Subcutaneous adipose tissue (tissue), 4 donors: ENCODE results near the gene KCNJ9. TPM values are rescaled to one million over a fixed set of nuclear protein-coding genes. Genes with fewer than 3 reads are reported as not detected.

Experiments
- CTCF ChIP-seq: fragments of 450-650 bp; IDR thresholded peaks from one replicate; pipeline ENCODE4 v1.5.1; 2016; ENCODE audit warnings: low read depth, mild to moderate bottlenecking, control low read depth, antibody characterized with exemption, moderate library complexity
- total RNA-seq, 4 donors: library from RNA; depleted of rRNA; stranded (reverse); fragments of >200 nt; gene quantifications; one replicate each; pipeline ENCODE4 v1.1.0, GENCODE V29; 2016

KCNJ9 gene
- total RNA-seq, 4 donors from 2014 or later, result not detected

GRCh38 chr1:160133990-160134770, 52.8 kb downstream of the KCNJ9 start:
- no peak for TF ChIP-seq CTCF

GRCh38 chr1:160134791-160135572, 53.6 kb downstream of the KCNJ9 start:
- no peak for TF ChIP-seq CTCF

GRCh38 chr1:160136121-160136925, 55.0 kb downstream of the KCNJ9 start:
- TF ChIP-seq CTCF, result no peak

GRCh38 chr1:160136926-160137200, 55.5 kb downstream of the KCNJ9 start:
- no peak for TF ChIP-seq CTCF

- TF ChIP-seq CTCF, result no peak
These were observed 56.0 kb downstream of the KCNJ9 start for GRCh38 chr1:160137216-160137862.

GRCh38 chr1:160139840-160140239, 58.5 kb downstream of the KCNJ9 start:
- no peak for TF ChIP-seq CTCF

Other genes with a start within 250 kb of the KCNJ9 start
- not detected for gene VSIG8, start 218.9 kb upstream of the KCNJ9 start, total RNA-seq
- gene CFAP45, start 181.4 kb upstream of the KCNJ9 start, total RNA-seq, result 1 to 10 TPM in 1 of 4 donors, under 1 TPM in 1, not detected in 2; 0.85 to 1.3 TPM
- gene TAGLN2, start 156.0 kb upstream of the KCNJ9 start, total RNA-seq, result 100 to 1,000 TPM; 128 to 237 (median 179) TPM
- gene IGSF9, start 135.9 kb upstream of the KCNJ9 start, total RNA-seq, result under 1 TPM in 2 of 4 donors, not detected in 2; 0.17 to 0.33 TPM
- gene SLAMF9, start 127.3 kb upstream of the KCNJ9 start, total RNA-seq, result 10 to 100 TPM in 1 of 4 donors, 1 to 10 TPM in 1, under 1 TPM in 1, not detected in 1; 0.66 to 16.5 (median 3.6) TPM
- 1 to 10 TPM; 4.2 to 7.3 (median 4.3) TPM for gene PIGM, start 49.5 kb upstream of the KCNJ9 start, total RNA-seq
- not detected for gene KCNJ10, start 11.4 kb upstream of the KCNJ9 start, total RNA-seq
- 10 to 100 TPM in 3 of 4 donors, 1 to 10 TPM in 1; 6.4 to 28.8 (median 18.7) TPM for gene IGSF8, start 17.1 kb downstream of the KCNJ9 start, total RNA-seq
- gene ATP1A2, start 34.2 kb downstream of the KCNJ9 start, total RNA-seq, result 100 to 1,000 TPM in 2 of 4 donors, 10 to 100 TPM in 2; 13.4 to 150 (median 88.9) TPM
- gene ATP1A4, start 70.1 kb downstream of the KCNJ9 start, total RNA-seq, result under 1 TPM in 1 of 4 donors, not detected in 3; 0.22 TPM
- under 1 TPM in 2 of 4 donors, not detected in 2; 0.44 to 0.75 TPM for gene CASQ1, start 109.0 kb downstream of the KCNJ9 start, total RNA-seq
- gene PEA15, start 123.8 kb downstream of the KCNJ9 start, total RNA-seq, result 100 to 1,000 TPM in 3 of 4 donors, 10 to 100 TPM in 1; 89.7 to 144 (median 124) TPM
- gene DCAF8, start 181.0 kb downstream of the KCNJ9 start, total RNA-seq, result 100 to 1,000 TPM; 103 to 198 (median 154) TPM
- gene PEX19, start 203.6 kb downstream of the KCNJ9 start, total RNA-seq, result 100 to 1,000 TPM; 134 to 201 (median 144) TPM